B cell (primary cell): ENCODE measurements around the gene RGS2. TPM values are rescaled to one million over a fixed set of nuclear protein-coding genes. Genes with fewer than 3 reads are reported as not detected.

Source experiments
- ATAC-seq: fragments of 200-7000 bp; cut with Tn5 transposase; one replicate; pipeline ENCODE4 v1.10.0; 2021; ENCODE audit warnings: low read depth, mild to moderate bottlenecking, moderate number of reproducible peaks, moderate library complexity
- CTCF ChIA-PET: fragments of 350-600 bp; sonication (Branson Sonifier 250); formaldehyde crosslinking; loops from one replicate; lab custom pipeline; 2021; ENCODE audit warnings: antibody characterized with exemption, inconsistent platforms; lab: Charles Lee
- POLR2A ChIA-PET: fragments of 350-600 bp; sonication (Branson Sonifier 250); formaldehyde crosslinking; loops from one replicate; lab custom pipeline; 2021; ENCODE audit warnings: antibody characterized with exemption; lab: Charles Lee
- DNase-seq: peaks from one replicate; pipeline ENCODE4 v3.0.0; 2013
- H2AFZ ChIP-seq: 2 replicates; pipeline ENCODE4 v1.6.1; 2012; ENCODE audit warnings: mild to moderate bottlenecking, low read depth, low read length; ENCODE audit not compliant: insufficient read depth, poor library complexity, severe bottlenecking
- H3K27ac ChIP-seq, 2 donors: 1 replicate in 1 of 2; 2 replicates in 1 of 2; pipeline ENCODE4 v1.5.1; 2012 to 2013; ENCODE audit warnings: low read length in 2 of 2, mild to moderate bottlenecking in 2 of 2, moderate library complexity in 1 of 2
- H3K27me3 ChIP-seq, 4 experiments: fragments of 200-600 bp in 1 of 4; sonication (generic) in 1 of 4; replicated peaks in 1 of 4; 1 replicate in 2 of 4; 2 replicates in 2 of 4; pipeline versions ENCODE4 v1.6.1 to v1.7.0; 2013 to 2016; ENCODE audit warnings: low read length in 3 of 4, mild to moderate bottlenecking in 2 of 4, mixed read lengths in 1 of 4, moderate library complexity in 1 of 4; ENCODE audit not compliant: insufficient read depth in 4 of 4, control insufficient read depth in 3 of 4; ENCODE audit errors: control extremely low read depth in 1 of 4
- H3K36me3 ChIP-seq, 2 experiments: replicated peaks in 1 of 2; 1 replicate in 1 of 2; 2 replicates in 1 of 2; pipeline versions ENCODE4 v1.6.1 to v1.7.1; 2013; ENCODE audit warnings: low read length in 1 of 2; ENCODE audit not compliant: insufficient read depth in 2 of 2, control insufficient read depth in 1 of 2; ENCODE audit errors: control extremely low read depth in 1 of 2, extremely low read depth in 1 of 2
- H3K4me1 ChIP-seq, 2 donors: fragments of 200-600 bp in 1 of 2; sonication (generic) in 1 of 2; 1 replicate in 1 of 2; 2 replicates in 1 of 2; pipeline versions ENCODE4 v1.5.1 to v1.6.1; 2013 to 2017; ENCODE audit warnings: low read length in 2 of 2; ENCODE audit not compliant: control insufficient read depth in 2 of 2, insufficient read depth in 2 of 2
- H3K4me2 ChIP-seq: replicated peaks from 2 replicates; pipeline ENCODE3; 2012; ENCODE audit warnings: mild to moderate bottlenecking, low read depth, low read length; ENCODE audit not compliant: poor library complexity, severe bottlenecking
- H3K4me3 ChIP-seq, 5 experiments: fragments of 200-600 bp in 1 of 5; sonication (generic) in 1 of 5; 1 replicate in 3 of 5; 2 replicates in 2 of 5; pipeline versions ENCODE4 v1.5.1 to v1.7.0; 2011 to 2016; ENCODE audit warnings: low read length in 4 of 5, mild to moderate bottlenecking in 4 of 5, low read depth in 2 of 5, control low read depth in 1 of 5, moderate library complexity in 1 of 5; ENCODE audit not compliant: insufficient read depth in 1 of 5; ENCODE audit errors: control extremely low read depth in 1 of 5, extremely low read depth in 1 of 5
- H3K79me2 ChIP-seq: fragments of 200-600 bp; sonication (generic); one replicate; pipeline ENCODE4 v1.6.0; 2016; ENCODE audit warnings: low read length; ENCODE audit not compliant: control insufficient read depth, insufficient read depth
- H3K9ac ChIP-seq: fragments of 200-600 bp; sonication (generic); 2 replicates; pipeline ENCODE4 v1.6.1; 2017; ENCODE audit warnings: mild to moderate bottlenecking, low read length, moderate library complexity
- H3K9me3 ChIP-seq, 3 donors: one replicate each; pipeline versions ENCODE4 v1.6.1 to v1.7.1; 2013; ENCODE audit warnings: low read length in 2 of 3; ENCODE audit not compliant: control insufficient read depth in 2 of 3, insufficient read depth in 1 of 3; ENCODE audit errors: control extremely low read depth in 1 of 3
- H4K20me1 ChIP-seq: 2 replicates; pipeline ENCODE4 v1.6.0; 2012; ENCODE audit warnings: mild to moderate bottlenecking, low read length; ENCODE audit not compliant: insufficient read depth, control insufficient read depth, poor library complexity, severe bottlenecking
- H3K27ac Mint-ChIP-seq: one replicate; pipeline ENCODE4 v1.8.0; 2021; ENCODE audit warnings: mixed read lengths
- H3K27me3 Mint-ChIP-seq: one replicate; pipeline ENCODE4 v1.8.0; 2021; ENCODE audit warnings: mixed read lengths
- H3K4me1 Mint-ChIP-seq: one replicate; pipeline ENCODE4 v1.8.0; 2021; ENCODE audit warnings: mixed read lengths
- H3K4me3 Mint-ChIP-seq: one replicate; pipeline ENCODE4 v1.8.0; 2021; ENCODE audit warnings: mixed read lengths
- H3K9me3 Mint-ChIP-seq: one replicate; pipeline ENCODE4 v1.8.0; 2022; ENCODE audit warnings: mixed read lengths; ENCODE audit not compliant: insufficient read depth
- EZH2 ChIP-seq: IDR thresholded peaks from 2 replicates; pipeline ENCODE4 v1.6.1; 2012; ENCODE audit warnings: borderline replicate concordance, low read depth, mild to moderate bottlenecking, moderate library complexity, low read length; ENCODE audit not compliant: insufficient read depth, poor library complexity, severe bottlenecking
- WGBS: methylation state at CpG from one replicate; pipeline ENCODE4 v1.1.5; 2013; ENCODE audit warnings: missing lambda C conversion rate; ENCODE audit not compliant: insufficient coverage; 5-methylcytosine and 5-hydroxymethylcytosine counted together
- intact Hi-C: fragments of 100-400 bp; cut with micrococcal nuclease; formaldehyde crosslinking; loops from one replicate; pipeline ENCODE4 v1.10.0; 2022
- polyA plus RNA-seq: library from polyadenylated mRNA; depleted of rRNA; stranded (reverse); fragments of >200 nt; gene quantifications from 2 replicates; pipeline ENCODE4 v1.2.3, GENCODE V29; 2012
- total RNA-seq, 2 donors: library from RNA; stranded (reverse); fragments of 120-200 nt in 1 of 2; gene quantifications; 1 replicate in 1 of 2; 2 replicates in 1 of 2; pipeline versions ENCODE4 v1.2.3 to v1.2.4, GENCODE V29; 2013 to 2022
- TF ChIP-seq, protein P1 (sequence below): fragments of 200-600 bp; IDR thresholded peaks from one replicate; pipeline ENCODE4 v1.8.0; 2022; ENCODE audit warnings: antibody characterized with exemption, mild to moderate bottlenecking

The RGS2 gene
- total and polyA plus RNA-seq, 2 donors (not counting 1 experiment from before 2014, with no cell fraction given): 232 to 247 TPM

- Histone ChIP-seq H4K20me1 (no peaks in the 10 kb centered on the region), H3K4me1 (peaks cover 23 to 24% of the 10 kb centered on the region in 2 donors), H3K4me3 (peak overlapping the region in 3 of 5 experiments; percentile 86 to 91 (median 90)), H2AFZ (no peak overlapping the region), H3K27ac (peak overlapping the region in 1 of 2 donors; percentile 9), H3K9me3 (no peaks in the 10 kb centered on the region), H3K79me2 (no peaks in the 10 kb centered on the region), H3K9ac (no peak overlapping the region), H3K36me3 (no peaks in the 10 kb centered on the region), H3K4me2 (peak overlapping the region; percentile 98), H3K27me3 (peaks cover 0 to 3% (median 0%) of the 10 kb centered on the region in 4 experiments)
- ATAC-seq (no peak), DNase-seq (peak; percentile 69)
- POLR2A ChIA-PET: interaction anchor here (0.7 kb wide), 1 partner anchor 163 kb away, joined by 3 read pairs; no protein-coding TSS in a partner anchor
- peak overlapping the region; percentile 51 for H3K27ac Mint-ChIP-seq
- H3K4me1 Mint-ChIP-seq: peaks cover 46% of the 10 kb centered on the region
- H3K4me3 Mint-ChIP-seq: peak overlapping the region; percentile 96
- intact Hi-C loops: no loop called here
- TF ChIP-seq, protein P1, sequence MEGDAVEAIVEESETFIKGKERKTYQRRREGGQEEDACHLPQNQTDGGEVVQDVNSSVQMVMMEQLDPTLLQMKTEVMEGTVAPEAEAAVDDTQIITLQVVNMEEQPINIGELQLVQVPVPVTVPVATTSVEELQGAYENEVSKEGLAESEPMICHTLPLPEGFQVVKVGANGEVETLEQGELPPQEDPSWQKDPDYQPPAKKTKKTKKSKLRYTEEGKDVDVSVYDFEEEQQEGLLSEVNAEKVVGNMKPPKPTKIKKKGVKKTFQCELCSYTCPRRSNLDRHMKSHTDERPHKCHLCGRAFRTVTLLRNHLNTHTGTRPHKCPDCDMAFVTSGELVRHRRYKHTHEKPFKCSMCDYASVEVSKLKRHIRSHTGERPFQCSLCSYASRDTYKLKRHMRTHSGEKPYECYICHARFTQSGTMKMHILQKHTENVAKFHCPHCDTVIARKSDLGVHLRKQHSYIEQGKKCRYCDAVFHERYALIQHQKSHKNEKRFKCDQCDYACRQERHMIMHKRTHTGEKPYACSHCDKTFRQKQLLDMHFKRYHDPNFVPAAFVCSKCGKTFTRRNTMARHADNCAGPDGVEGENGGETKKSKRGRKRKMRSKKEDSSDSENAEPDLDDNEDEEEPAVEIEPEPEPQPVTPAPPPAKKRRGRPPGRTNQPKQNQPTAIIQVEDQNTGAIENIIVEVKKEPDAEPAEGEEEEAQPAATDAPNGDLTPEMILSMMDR: no peak
- no peak for TF ChIP-seq EZH2
- H3K9me3 Mint-ChIP-seq: no peaks in the 10 kb centered on the region
- CTCF ChIA-PET: interaction anchor here (0.6 to 10.9 kb wide), 10 partner anchors 9 to 750 kb away, joined by 3 to 127 read pairs (median 4); partner anchors contain the start of genes RO60 and UCHL5
- no peaks in the 10 kb centered on the region for H3K27me3 Mint-ChIP-seq
- 0% methylated on average over 2 of the region's 5 CpGs for WGBS
Observed at GRCh38 chr1:192810253-192810880, 1.5 kb downstream of the RGS2 start.

DNA sequence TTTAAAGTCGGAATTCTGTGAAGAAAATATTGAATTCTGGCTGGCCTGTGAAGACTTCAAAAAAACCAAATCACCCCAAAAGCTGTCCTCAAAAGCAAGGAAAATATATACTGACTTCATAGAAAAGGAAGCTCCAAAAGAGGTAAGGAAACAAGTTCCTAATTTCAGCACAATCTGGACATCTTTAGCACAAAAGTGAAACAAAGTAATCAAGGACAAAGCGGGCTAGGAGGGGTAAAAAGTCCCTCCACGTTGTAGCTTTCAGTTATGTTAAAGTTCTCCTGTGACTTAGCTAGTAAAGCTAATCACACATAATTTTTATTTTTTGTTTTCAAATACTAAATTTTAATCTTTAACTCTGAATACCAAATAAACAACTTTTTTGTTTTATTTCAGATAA is 2.2 kb downstream of the RGS2 start:
- no peak overlapping the region for H3K9ac ChIP-seq
- Mint-ChIP-seq H3K4me1 (peaks cover 44% of the 10 kb centered on the region), H3K27me3 (no peaks in the 10 kb centered on the region), H3K27ac (peak overlapping the region; percentile 11), H3K9me3 (no peaks in the 10 kb centered on the region), H3K4me3 (peak overlapping the region; percentile 96)
- CTCF ChIA-PET: interaction anchor here (1.6 to 10.9 kb wide), 4 partner anchors 203 to 341 kb away, joined by 3 to 127 read pairs (median 16); no protein-coding TSS in a partner anchor
- peaks cover 0 to 3% (median 0%) of the 10 kb centered on the region in 4 experiments for H3K27me3 ChIP-seq
- DNase-seq (no peak), ATAC-seq (no peak)
- intact Hi-C loops: no loop called here
- TF ChIP-seq, protein P1: no peak
- no peak for TF ChIP-seq EZH2
- no peaks in the 10 kb centered on the region for H3K79me2 ChIP-seq
- no peak overlapping the region for H2AFZ ChIP-seq
- POLR2A ChIA-PET: no interaction called here
- peak overlapping the region in 1 of 5 experiments; percentile 91 for H3K4me3 ChIP-seq
- no peaks in the 10 kb centered on the region for H4K20me1 ChIP-seq
- H3K4me2 ChIP-seq: no peak overlapping the region
- no peak overlapping the region for H3K27ac ChIP-seq
- no peaks in the 10 kb centered on the region for H3K9me3 ChIP-seq
- no CpG with 5 or more reads among the region's 3 CpGs for WGBS
- H3K36me3 ChIP-seq: no peaks in the 10 kb centered on the region
- H3K4me1 ChIP-seq: peaks cover 23 to 24% of the 10 kb centered on the region in 2 donors
